Endothelial cell of umbilical vein (primary cell): ENCODE measurements around the gene NAA60. TPM values are rescaled to one million over a fixed set of nuclear protein-coding genes. Genes with fewer than 3 reads are reported as not detected.

ENCODE experiments used
- BruUV-seq: library from RNA; stranded (reverse); fragments of 400-500 nt; replicated peaks from 2 replicates; lab custom pipeline; 2021; lab: Mats Ljungman, UMichigan
- CTCF ChIA-PET: fragments of 300-600, 350-600 bp; sonication (Branson Sonifier 250); formaldehyde crosslinking; loops from one replicate; lab custom pipeline; 2021; ENCODE audit warnings: antibody characterized with exemption, inconsistent platforms; lab: Charles Lee
- POLR2A ChIA-PET: fragments of 300-600, 350-600 bp; sonication (Branson Sonifier 250); formaldehyde crosslinking; loops from one replicate; lab custom pipeline; 2021; ENCODE audit warnings: antibody characterized with exemption, inconsistent platforms; lab: Charles Lee
- DNase-seq: peaks from one replicate; pipeline ENCODE4 v3.0.0-alpha.2; 2011; ENCODE audit warnings: low read depth, low spot score
- FAIRE-seq: peaks from 2 replicates; lab custom pipeline; 2011; peaks lifted over from hg19 to GRCh38; lab: Jason Lieb, UNC
- H2AFZ ChIP-seq: 2 replicates; pipeline ENCODE4 v1.6.0; 2012; ENCODE audit warnings: low read depth, low read length, control low read depth, inconsistent platforms
- H3K27ac ChIP-seq: 2 replicates; pipeline ENCODE4 v1.5.1; 2011; ENCODE audit warnings: low read depth, mild to moderate bottlenecking, control low read depth, low read length, moderate library complexity; ENCODE audit not compliant: insufficient read depth
- H3K27me3 ChIP-seq, 2 experiments: 2 replicates each; pipeline versions ENCODE4 v1.6.0 to v1.6.1; 2011; ENCODE audit warnings: low read length in 2 of 2, mixed read lengths in 1 of 2; ENCODE audit not compliant: control insufficient read depth in 2 of 2, insufficient read depth in 2 of 2
- H3K36me3 ChIP-seq, 2 experiments: 2 replicates in 1 of 2; 3 replicates in 1 of 2; pipeline ENCODE4 v1.5.1; 2011; ENCODE audit warnings: low read length in 2 of 2, mild to moderate bottlenecking in 1 of 2, moderate library complexity in 1 of 2; ENCODE audit not compliant: control insufficient read depth in 2 of 2, insufficient read depth in 2 of 2; ENCODE audit errors: extremely low read depth in 1 of 2
- H3K4me1 ChIP-seq: 3 replicates; pipeline ENCODE4 v1.5.1; 2011; ENCODE audit warnings: mild to moderate bottlenecking, low read length; ENCODE audit not compliant: control insufficient read depth, insufficient read depth; ENCODE audit errors: extremely low read depth
- H3K4me2 ChIP-seq: 2 replicates; pipeline ENCODE4 v1.6.1; 2011; ENCODE audit warnings: low read length, control low read depth, mixed read lengths; ENCODE audit not compliant: insufficient read depth
- H3K4me3 ChIP-seq, 3 experiments: fragments of 200-600 bp in 1 of 3; sonication (generic), shearing (Covaris generic) in 1 of 3; replicated peaks in 1 of 3; 2 replicates each; pipeline ENCODE4 v1.5.1; 2011 to 2016; ENCODE audit warnings: control low read depth in 3 of 3, low read length in 3 of 3, mild to moderate bottlenecking in 2 of 3, inconsistent platforms in 1 of 3, low read depth in 1 of 3, moderate library complexity in 1 of 3; ENCODE audit not compliant: insufficient read depth in 1 of 3
- H3K79me2 ChIP-seq: 2 replicates; pipeline ENCODE4 v1.6.0; 2012; ENCODE audit warnings: low read length, inconsistent platforms; ENCODE audit not compliant: control insufficient read depth, insufficient read depth
- H3K9ac ChIP-seq: replicated peaks from 2 replicates; pipeline ENCODE3; 2011; ENCODE audit warnings: low read length, control low read depth; ENCODE audit not compliant: insufficient read depth; ENCODE audit errors: extremely low read depth
- H3K9me1 ChIP-seq: replicated peaks from 3 replicates; pipeline ENCODE4 v1.6.0; 2011; ENCODE audit warnings: mild to moderate bottlenecking, low read length; ENCODE audit not compliant: control insufficient read depth, insufficient read depth; ENCODE audit errors: extremely low read depth
- H3K9me3 ChIP-seq: replicated peaks from 2 replicates; pipeline ENCODE4 v1.5.1; 2012; ENCODE audit warnings: low read length, inconsistent platforms; ENCODE audit not compliant: control insufficient read depth, insufficient read depth
- H4K20me1 ChIP-seq: replicated peaks from 2 replicates; pipeline ENCODE3; 2011; ENCODE audit warnings: mild to moderate bottlenecking, low read length; ENCODE audit not compliant: control insufficient read depth, insufficient read depth; ENCODE audit errors: extremely low read depth
- CTCF ChIP-seq, 2 donors: IDR thresholded peaks; 1 replicate in 1 of 2; 2 replicates in 1 of 2; pipeline ENCODE4 v1.5.1; 2011; ENCODE audit warnings: low read length in 2 of 2, mild to moderate bottlenecking in 2 of 2, moderate library complexity in 2 of 2, control low read depth in 1 of 2, inconsistent platforms in 1 of 2, low read depth in 1 of 2; ENCODE audit not compliant: insufficient read depth in 1 of 2; ENCODE audit errors: extremely low read depth in 1 of 2
- EZH2 ChIP-seq: IDR thresholded peaks from 2 replicates; pipeline ENCODE4 v1.6.1; 2012; ENCODE audit warnings: borderline replicate concordance, low read depth, mild to moderate bottlenecking, moderate library complexity, low read length, inconsistent platforms; ENCODE audit not compliant: severe bottlenecking
- FOS ChIP-seq: IDR thresholded peaks from 2 replicates; pipeline ENCODE4 v1.6.1; 2011; ENCODE audit warnings: mild to moderate bottlenecking, low read length, moderate library complexity, borderline replicate concordance; ENCODE audit not compliant: insufficient read depth
- GATA2 ChIP-seq: IDR thresholded peaks from 2 replicates; pipeline ENCODE4 v1.7.0; 2011; ENCODE audit warnings: low read depth, mild to moderate bottlenecking, moderate library complexity, mixed read lengths, low read length; ENCODE audit not compliant: insufficient read length, insufficient read depth
- JUN ChIP-seq: IDR thresholded peaks from 2 replicates; pipeline ENCODE4 v1.6.1; 2011; ENCODE audit warnings: borderline replicate concordance, low read depth; ENCODE audit not compliant: insufficient read length, insufficient read depth
- MAX ChIP-seq: IDR thresholded peaks from 2 replicates; pipeline ENCODE4 v1.6.1; 2011; ENCODE audit not compliant: insufficient read depth, insufficient read length
- MYC ChIP-seq: IDR thresholded peaks from one replicate; pipeline ENCODE4 v1.6.1; 2011; ENCODE audit warnings: mild to moderate bottlenecking, low read depth, low read length
- POLR2A ChIP-seq: IDR thresholded peaks from 2 replicates; pipeline ENCODE4 v1.6.1; 2012; ENCODE audit warnings: low read depth, mild to moderate bottlenecking, control low read depth, low read length
- POLR2AphosphoS5 ChIP-seq: IDR thresholded peaks from 2 replicates; pipeline ENCODE4 v1.6.1; 2012; ENCODE audit warnings: low read depth, mild to moderate bottlenecking, control low read depth, low read length, moderate library complexity; ENCODE audit not compliant: insufficient read depth
- dilution Hi-C: fragments of 300-500 bp; cut with MboI; formaldehyde crosslinking; loops from one replicate; pipeline ENCODE4 v1.15.0; 2019; ENCODE audit warnings: low sequenced_read_pairs; ENCODE audit not compliant: extremely low pct_ligation_motif_present
- intact Hi-C: fragments of 100-400 bp; cut with micrococcal nuclease; formaldehyde crosslinking; loops from one replicate; pipeline ENCODE4 v1.10.0; 2022
- polyA plus RNA-seq, 4 experiments: library from polyadenylated mRNA; depleted of rRNA in 3 of 4; stranded (reverse) in 3 of 4; unstranded in 1 of 4; fragments of >200 nt; gene quantifications; 2 replicates each; pipeline versions ENCODE4 v1.2.1 to v1.2.3, GENCODE V29; 2011 to 2012; ENCODE audit warnings: missing spikeins in 1 of 4
- total RNA-seq: library from RNA; stranded (reverse); gene quantifications from 2 replicates; pipeline ENCODE4 v1.2.3, GENCODE V29; 2021

NAA60 gene
- total and polyA plus RNA-seq, 2 donors (not counting 3 experiments of a cell fraction or from before 2014, with no cell fraction given): 22.1 to 42.9 TPM

- DNase-seq (no peak), FAIRE-seq (no peak)
- no peak overlapping the region for H3K4me3 ChIP-seq
- no peaks in the 10 kb centered on the region for H3K9me1 ChIP-seq
- dilution Hi-C loops: no loop called here
- H2AFZ ChIP-seq: no peak overlapping the region
- H3K9me3 ChIP-seq: no peaks in the 10 kb centered on the region
- BruUV-seq: no TSS peak
- ChIA-PET CTCF (no interaction called here), POLR2A (no interaction called here)
- no peak overlapping the region for H3K4me2 ChIP-seq
- intact Hi-C loops: no loop called here
- no peaks in the 10 kb centered on the region for H3K4me1 ChIP-seq
- no peaks in the 10 kb centered on the region for H3K36me3 ChIP-seq
- TF ChIP-seq FOS (no peak), CTCF (IDR thresholded peaks at IDR 0.05; ENCODE audit: extremely low read depth in 1 of 2, insufficient read depth in 1 of 2, low read depth in 1 of 2, low read length in 2 of 2) (no peak)
- no peaks in the 10 kb centered on the region for H4K20me1 ChIP-seq
- H3K27me3 ChIP-seq: no peaks in the 10 kb centered on the region
- no peaks in the 10 kb centered on the region for H3K79me2 ChIP-seq
- no peak overlapping the region for H3K9ac ChIP-seq
- H3K27ac ChIP-seq: no peak overlapping the region
Measured at GRCh38 chr16:3494386-3494973, 51.0 kb downstream of the NAA60 start.

GRCh38 chr16:3495176-3495575 is 51.7 kb downstream of the NAA60 start, which contains the start of gene C16orf90:
Gene C16orf90, minus strand, starts transcription at chr16:3495489. Its CDS starts 68 bp downstream, at chr16:3495421.
- H3K27ac ChIP-seq: no peak within 1 kb of the TSS
- TF ChIP-seq GATA2: no peak
- no peak for TF ChIP-seq JUN
- TF ChIP-seq MYC: no peak
- no peak for TF ChIP-seq CTCF (IDR thresholded peaks at IDR 0.05; ENCODE audit: extremely low read depth in 1 of 2, insufficient read depth in 1 of 2, low read depth in 1 of 2, low read length in 2 of 2)
- no peak for TF ChIP-seq MAX
- TF ChIP-seq FOS: no peak
- TF ChIP-seq EZH2: no peak
- TF ChIP-seq POLR2A: no peak
- no peak for TF ChIP-seq POLR2AphosphoS5
- no peaks in the 10 kb centered on the region for H4K20me1 ChIP-seq
- no peaks in the 10 kb centered on the region for H3K4me1 ChIP-seq
- intact Hi-C loops: no loop called here
- no peak within 1 kb of the TSS for H3K4me3 ChIP-seq
- no peak within 1 kb of the TSS for H2AFZ ChIP-seq
- DNase-seq (no peak), FAIRE-seq (no peak)
- CTCF ChIA-PET: no interaction called here
- H3K4me2 ChIP-seq: no peak within 1 kb of the TSS
- no peaks in the 10 kb centered on the region for H3K9me3 ChIP-seq
- BruUV-seq: no TSS peak
- H3K36me3 ChIP-seq: no peaks in the 10 kb centered on the region
- H3K27me3 ChIP-seq: no peaks in the 10 kb centered on the region
- dilution Hi-C loops: no loop called here
- H3K9me1 ChIP-seq: no peaks in the 10 kb centered on the region
- no peaks in the 10 kb centered on the region for H3K79me2 ChIP-seq
- POLR2A ChIA-PET: no interaction called here
- no peak within 1 kb of the TSS for H3K9ac ChIP-seq
